IMR-90 (cell line): Measurements from ENCODE around the gene HDC. TPM values are rescaled to one million over a fixed set of nuclear protein-coding genes. Genes with fewer than 3 reads are reported as not detected.

Experiments
- ATAC-seq: fragments of 200-7000 bp; cut with Tn5 transposase; 2 replicates; pipeline ENCODE4 v1.9.1; 2020; ENCODE audit warnings: low read depth, mild to moderate bottlenecking, moderate library complexity
- BruUV-seq: library from RNA; stranded (reverse); fragments of 400-500 nt; replicated peaks from 2 replicates; lab custom pipeline; 2021; lab: Mats Ljungman, UMichigan
- CTCF ChIA-PET: fragments of 300-600 bp; formaldehyde crosslinking; extraction: SDS; loops from one replicate; lab custom pipeline; 2021; ENCODE audit warnings: antibody characterized with exemption; lab: Yijun Ruan, JAX
- POLR2A ChIA-PET: fragments of 300-600 bp; sonication (Branson Sonifier 250); formaldehyde crosslinking; loops from one replicate; lab custom pipeline; 2022; ENCODE audit warnings: antibody characterized with exemption; ENCODE audit not compliant: unreplicated experiment; lab: Charles Lee
- DNase-seq: peaks from one replicate; pipeline ENCODE4 v3.0.0; 2013
- H2AFZ ChIP-seq: replicated peaks from 2 replicates; pipeline ENCODE3; 2013; ENCODE audit warnings: low read length, mild to moderate bottlenecking; ENCODE audit not compliant: poor library complexity
- H2AK5ac ChIP-seq: 2 replicates; pipeline ENCODE4 v1.6.1; 2013; ENCODE audit warnings: low read depth, low read length, inconsistent platforms
- H2AK9ac ChIP-seq: replicated peaks from 2 replicates; pipeline ENCODE3; 2013; ENCODE audit warnings: mild to moderate bottlenecking, low read depth, low read length, moderate library complexity; ENCODE audit not compliant: poor library complexity
- H2BK120ac ChIP-seq: 2 replicates; pipeline ENCODE4 v1.6.1; 2013; ENCODE audit warnings: low read depth, low read length, inconsistent platforms
- H2BK15ac ChIP-seq: 3 replicates; pipeline ENCODE4 v1.6.1; 2013; ENCODE audit warnings: low read depth, low read length, inconsistent platforms
- H2BK20ac ChIP-seq: 2 replicates; pipeline ENCODE4 v1.6.1; 2013; ENCODE audit warnings: low read depth, mild to moderate bottlenecking, inconsistent platforms, low read length, moderate library complexity
- H2BK5ac ChIP-seq: 2 replicates; pipeline ENCODE4 v1.6.1; 2013; ENCODE audit warnings: mild to moderate bottlenecking, low read depth, low read length, inconsistent platforms; ENCODE audit not compliant: poor library complexity, severe bottlenecking
- H3K14ac ChIP-seq: replicated peaks from 2 replicates; pipeline ENCODE4 v1.6.1; 2013; ENCODE audit warnings: low read depth, low read length, inconsistent platforms
- H3K18ac ChIP-seq: 2 replicates; pipeline ENCODE4 v1.6.1; 2013; ENCODE audit warnings: low read depth, low read length, control low read depth
- H3K23ac ChIP-seq: 2 replicates; pipeline ENCODE4 v1.6.1; 2013; ENCODE audit warnings: low read depth, low read length, inconsistent platforms
- H3K27ac ChIP-seq: 2 replicates; pipeline ENCODE4 v1.5.1; 2013; ENCODE audit warnings: mild to moderate bottlenecking, control low read depth, low read length; ENCODE audit not compliant: insufficient read depth
- H3K27me3 ChIP-seq: 2 replicates; pipeline ENCODE4 v1.6.1; 2013; ENCODE audit warnings: low read length; ENCODE audit not compliant: control insufficient read depth, insufficient read depth
- H3K36me3 ChIP-seq: 2 replicates; pipeline ENCODE4 v1.6.1; 2013; ENCODE audit warnings: low read length, mixed read lengths; ENCODE audit not compliant: control insufficient read depth, insufficient read depth
- H3K4ac ChIP-seq: 2 replicates; pipeline ENCODE4 v1.6.1; 2013; ENCODE audit warnings: low read depth, low read length, inconsistent platforms
- H3K4me1 ChIP-seq: 2 replicates; pipeline ENCODE4 v1.6.1; 2013; ENCODE audit warnings: low read length, mixed read lengths; ENCODE audit not compliant: control insufficient read depth, insufficient read depth
- H3K4me2 ChIP-seq: 2 replicates; pipeline ENCODE4 v1.6.1; 2013; ENCODE audit warnings: low read depth, mild to moderate bottlenecking, control low read depth, low read length, moderate library complexity
- H3K4me3 ChIP-seq: 2 replicates; pipeline ENCODE4 v1.5.1; 2013; ENCODE audit warnings: low read depth, mild to moderate bottlenecking, control low read depth, low read length, moderate library complexity; ENCODE audit not compliant: insufficient read depth
- H3K56ac ChIP-seq: 2 replicates; pipeline ENCODE4 v1.6.1; 2013; ENCODE audit warnings: low read length, inconsistent platforms; ENCODE audit not compliant: insufficient read depth; ENCODE audit errors: extremely low read depth
- H3K79me1 ChIP-seq, 2 experiments: 2 replicates each; pipeline ENCODE4 v1.6.1; 2013; ENCODE audit warnings: low read length in 2 of 2, inconsistent platforms in 1 of 2, low read depth in 1 of 2
- H3K9ac ChIP-seq: 2 replicates; pipeline ENCODE4 v1.6.1; 2013; ENCODE audit warnings: low read depth, low read length, control low read depth
- H3K9me1 ChIP-seq: 2 replicates; pipeline ENCODE4 v1.6.1; 2013; ENCODE audit warnings: low read length, inconsistent platforms; ENCODE audit not compliant: insufficient read depth
- H3K9me3 ChIP-seq: 2 replicates; pipeline ENCODE4 v1.6.1; 2013; ENCODE audit warnings: low read length; ENCODE audit not compliant: control insufficient read depth, insufficient read depth
- H4K20me1 ChIP-seq: 2 replicates; pipeline ENCODE4 v1.6.1; 2013; ENCODE audit warnings: low read length, inconsistent platforms; ENCODE audit not compliant: insufficient read depth
- H4K5ac ChIP-seq: 2 replicates; pipeline ENCODE4 v1.6.1; 2013; ENCODE audit warnings: mild to moderate bottlenecking, low read depth, low read length, control low read depth
- H4K8ac ChIP-seq, 2 experiments: 2 replicates each; pipeline ENCODE4 v1.6.1; 2013; ENCODE audit warnings: low read depth in 2 of 2, low read length in 2 of 2, control low read depth in 1 of 2, inconsistent platforms in 1 of 2
- H4K91ac ChIP-seq: 2 replicates; pipeline ENCODE4 v1.6.1; 2013; ENCODE audit warnings: low read depth, low read length, inconsistent platforms; ENCODE audit not compliant: insufficient read depth
- CEBPB ChIP-seq: IDR thresholded peaks from 2 replicates; pipeline ENCODE4 v1.6.1; 2012; ENCODE audit warnings: low read depth, low read length, improper control_type of control experiment
- RCOR1 ChIP-seq: IDR thresholded peaks from 2 replicates; pipeline ENCODE4 v1.6.1; 2012; ENCODE audit warnings: mild to moderate bottlenecking, low read length, improper control_type of control experiment; ENCODE audit not compliant: insufficient replicate concordance
- WGBS, 2 experiments: methylation state at CpG; one replicate each; pipeline versions ENCODE4 v1.1.5 to v1.1.7; 2013; ENCODE audit warnings: missing lambda C conversion rate in 2 of 2; ENCODE audit not compliant: insufficient read length in 1 of 2; ENCODE audit errors: extremely low coverage in 2 of 2; 5-methylcytosine and 5-hydroxymethylcytosine counted together
- dilution Hi-C: fragments of 300-500 bp; cut with HindIII; formaldehyde crosslinking; loops from one replicate; pipeline ENCODE4 v1.14.3; 2018; ENCODE audit warnings: low sequenced_read_pairs; ENCODE audit not compliant: unreplicated experiment
- in situ Hi-C: fragments of 300-500 bp; cut with MboI; formaldehyde crosslinking; loops from 3 replicates; pipeline ENCODE4 v1.14.3; 2019; ENCODE audit warnings: low sequenced_read_pairs, inconsistent platforms, mixed read lengths
- intact Hi-C: fragments of 100-400 bp; cut with micrococcal nuclease; formaldehyde crosslinking; loops from 2 replicates; pipeline ENCODE4 v1.10.0; 2022
- polyA plus RNA-seq, 3 experiments: library from polyadenylated mRNA; depleted of rRNA; stranded (reverse); fragments of >200 nt; gene quantifications; 2 replicates each; pipeline ENCODE4 v1.2.3, GENCODE V29; 2012; ENCODE audit warnings: low replicate concordance in 1 of 3
- total RNA-seq: library from RNA; depleted of rRNA; stranded (reverse); fragments of >200 nt; gene quantifications from 2 replicates; pipeline ENCODE4 v1.2.3, GENCODE V29; 2012

The HDC gene
- total and polyA plus RNA-seq, 2 of the 4 experiments (the other 2 are of a cell fraction): not detected

GRCh38 chr15:50225938-50226337, 39.6 kb downstream of the HDC start:
- no peak overlapping the region for H3K14ac ChIP-seq
- H3K4me3 ChIP-seq: no peak overlapping the region
- no CpG with 5 or more reads among the region's 3 CpGs for WGBS, 2 experiments
- H2BK20ac ChIP-seq: no peak overlapping the region
- no peak overlapping the region for H4K91ac ChIP-seq
- no peaks in the 10 kb centered on the region for H4K20me1 ChIP-seq
- ChIA-PET POLR2A (no interaction called here), CTCF (no interaction called here)
- no peak overlapping the region for H3K23ac ChIP-seq
- intact Hi-C loops: no loop called here
- H3K9ac ChIP-seq: no peak overlapping the region
- DNase-seq (no peak), ATAC-seq (no peak)
- no peak overlapping the region for H3K18ac ChIP-seq
- H2AFZ ChIP-seq: no peak overlapping the region
- H3K9me3 ChIP-seq: no peaks in the 10 kb centered on the region
- BruUV-seq: no TSS peak
- H2BK5ac ChIP-seq: no peak overlapping the region
- peaks cover 8% of the 10 kb centered on the region; the same call in 1 of the 2 replicates for H3K9me1 ChIP-seq
- H3K36me3 ChIP-seq: no peaks in the 10 kb centered on the region
- dilution Hi-C loops: no loop called here
- TF ChIP-seq CEBPB (peak; percentile 66), RCOR1 (no peak)
- no peak overlapping the region for H3K27ac ChIP-seq
- H2BK15ac ChIP-seq: no peak overlapping the region; the same call in 2 of the 3 replicates
- no peak overlapping the region for H2AK5ac ChIP-seq
- no peak overlapping the region for H2AK9ac ChIP-seq
- H3K27me3 ChIP-seq: peaks cover 5% of the 10 kb centered on the region
- H2BK120ac ChIP-seq: no peak overlapping the region
- H3K56ac ChIP-seq: no peak overlapping the region
- H3K4me1 ChIP-seq: peaks cover 2% of the 10 kb centered on the region; the same call in 1 of the 2 replicates
- H4K8ac ChIP-seq: no peak overlapping the region
- no peak overlapping the region for H3K4ac ChIP-seq
- in situ Hi-C loops: no loop called here
- H3K4me2 ChIP-seq: no peak overlapping the region
- H3K79me1 ChIP-seq: no peaks in the 10 kb centered on the region
- no peak overlapping the region for H4K5ac ChIP-seq
